HepG2 (cell line): ENCODE data around the gene CTDSPL2. TPM values are rescaled to one million over a fixed set of nuclear protein-coding genes. Genes with fewer than 3 reads are reported as not detected.

Source experiments
- ADNP ChIP-seq: sonication (generic); formaldehyde crosslinking; IDR thresholded peaks from 2 replicates; pipeline ENCODE4 v1.4.0; 2020; ENCODE audit warnings: missing genetic modification reagents
- AFF4 ChIP-seq: sonication (generic); formaldehyde crosslinking; IDR thresholded peaks from 2 replicates; pipeline ENCODE4 v1.4.0; 2020; ENCODE audit warnings: missing genetic modification reagents
- AGO2 ChIP-seq: fragments of 200-400 bp; formaldehyde crosslinking; optimal IDR thresholded peaks from 2 replicates; pipeline ENCODE3; 2017; ENCODE audit warnings: mild to moderate bottlenecking, low read depth, low read length, moderate library complexity
- ATM ChIP-seq: fragments of 450-650 bp; IDR thresholded peaks from 2 replicates; pipeline ENCODE4 v1.7.1; 2017; ENCODE audit warnings: mild to moderate bottlenecking, borderline replicate concordance
- CCDC6 ChIP-seq: sonication (generic); formaldehyde crosslinking; IDR thresholded peaks from 2 replicates; pipeline ENCODE4 v1.8.1; 2022; ENCODE audit warnings: mild to moderate bottlenecking, missing genetic modification reagents, moderate library complexity
- CHD2 ChIP-seq: IDR thresholded peaks from 2 replicates; pipeline ENCODE4 v1.6.1; 2011; ENCODE audit warnings: low read depth, low read length, improper control_type of control experiment
- DNMT3B ChIP-seq: conservative IDR thresholded peaks from 2 replicates; pipeline ENCODE4 v1.6.1; 2016; ENCODE audit warnings: missing biosample characterization, control low read depth
- E2F1 ChIP-seq: sonication (generic); formaldehyde crosslinking; IDR thresholded peaks from 2 replicates; pipeline ENCODE4 v1.5.0; 2020; ENCODE audit warnings: missing genetic modification reagents
- IRX3 ChIP-seq: sonication (generic); formaldehyde crosslinking; IDR thresholded peaks from 2 replicates; pipeline ENCODE4 v1.8.1; 2023; ENCODE audit warnings: mild to moderate bottlenecking, low read depth, missing genetic modification reagents, borderline replicate concordance
- RFX3 ChIP-seq: IDR thresholded peaks from 2 replicates; pipeline ENCODE4 v1.6.1; 2016; ENCODE audit warnings: missing biosample characterization, missing genetic modification reagents
- RFXAP ChIP-seq: sonication (generic); formaldehyde crosslinking; IDR thresholded peaks from 2 replicates; pipeline ENCODE4 v1.4.0; 2020; ENCODE audit warnings: missing genetic modification reagents, borderline replicate concordance
- SNAPC2 ChIP-seq: sonication (generic); formaldehyde crosslinking; IDR thresholded peaks from 2 replicates; pipeline ENCODE4 v1.8.1; 2022; ENCODE audit warnings: mild to moderate bottlenecking, missing genetic modification reagents
- ZFP90 ChIP-seq: sonication (generic); formaldehyde crosslinking; IDR thresholded peaks from 2 replicates; pipeline ENCODE4 v1.8.0; 2022; ENCODE audit warnings: missing genetic modification reagents, mild to moderate bottlenecking, inconsistent platforms, borderline replicate concordance
- ZNF430 ChIP-seq: sonication (generic); formaldehyde crosslinking; IDR thresholded peaks from 2 replicates; pipeline ENCODE4 v1.9.0; 2021; ENCODE audit warnings: mild to moderate bottlenecking, missing genetic modification reagents
- ZNF547 ChIP-seq: sonication (generic); formaldehyde crosslinking; IDR thresholded peaks from 2 replicates; pipeline ENCODE4 v1.5.1; 2020; ENCODE audit warnings: mild to moderate bottlenecking, missing genetic modification reagents
- ZNF567 ChIP-seq: sonication (generic); formaldehyde crosslinking; IDR thresholded peaks from 2 replicates; pipeline ENCODE4 v1.8.1; 2023; ENCODE audit warnings: mild to moderate bottlenecking, missing genetic modification reagents, borderline replicate concordance
- ZNF646 ChIP-seq: sonication (generic); formaldehyde crosslinking; IDR thresholded peaks from 2 replicates; pipeline ENCODE4 v1.9.0; 2021; ENCODE audit warnings: mild to moderate bottlenecking, missing genetic modification reagents
- ZNF713 ChIP-seq: sonication (generic); formaldehyde crosslinking; IDR thresholded peaks from 2 replicates; pipeline ENCODE4 v1.4.0; 2020; ENCODE audit warnings: mild to moderate bottlenecking, missing genetic modification reagents
- ZNF891 ChIP-seq: sonication (generic); formaldehyde crosslinking; IDR thresholded peaks from 2 replicates; pipeline ENCODE4 v1.5.0; 2020; ENCODE audit warnings: mild to moderate bottlenecking, missing genetic modification reagents
- polyA plus RNA-seq, 8 experiments: library from polyadenylated mRNA; depleted of rRNA in 3 of 8; stranded (reverse) in 7 of 8; unstranded in 1 of 8; fragments of >200 nt; fragmentation: Illumina TruSeq in 4 of 8; extraction: Trizol in 4 of 8; gene quantifications; 2 replicates each; pipeline versions ENCODE4 v1.2.1 to v1.2.3, GENCODE V29; 2011 to 2016; ENCODE audit warnings: low read depth in 4 of 8, missing spikeins in 1 of 8, mixed read lengths in 1 of 8; ENCODE audit not compliant: insufficient read depth in 1 of 8
- total RNA-seq, 5 experiments: library from RNA; depleted of rRNA; stranded (reverse); fragments of >200 nt; fragmentation: Illumina TruSeq; extraction: Trizol; gene quantifications; 2 replicates each; pipeline ENCODE4 v1.2.3, GENCODE V29; 2016; ENCODE audit warnings: low read depth in 1 of 5

CTDSPL2 gene
- total and polyA plus RNA-seq, 2 of the 13 experiments (the other 11 are each of a cell fraction or from before 2014, with no cell fraction given): 37.4 to 56.2 TPM

- TF ChIP-seq ZNF646 (no peak), AGO2 (peak; percentile 64), E2F1 (CRISPR knock-in tag) (no peak), RFX3 (CRISPR knock-in tag) (no peak), CHD2 (no peak), SNAPC2 (CRISPR knock-in tag) (no peak), ZFP90 (no peak), ZNF713 (no peak), ZNF891 (0 out of 2 replicates have a peak, but pooled peaks have one; percentile 39), IRX3 (CRISPR knock-in tag) (no peak), AFF4 (CRISPR knock-in tag) (no peak), CCDC6 (CRISPR knock-in tag) (no peak), ATM (no peak), ZNF430 (CRISPR knock-in tag) (no peak), ZNF567 (CRISPR knock-in tag) (no peak), RFXAP (no peak), DNMT3B (CRISPR knock-in tag) (no peak), ZNF547 (CRISPR knock-in tag) (no peak), ADNP (CRISPR knock-in tag) (no peak)
Observed at GRCh38 chr15:44447772-44448376, 20.4 kb downstream of the CTDSPL2 start (continued).
